C4-2B (cell line): ENCODE results near the gene GLCCI1.

ENCODE experiments used
- H3K27ac ChIP-seq: fragments of 450-650 bp; 2 replicates; pipeline ENCODE4 v1.5.1; 2017
- CTCF ChIP-seq: fragments of 450-650 bp; conservative IDR thresholded peaks from 2 replicates; pipeline ENCODE4 v1.5.1; 2017; ENCODE audit warnings: mild to moderate bottlenecking
- ZFX ChIP-seq: fragments of 450-650 bp; IDR thresholded peaks from 2 replicates; pipeline ENCODE4 v1.6.1; 2017

Gene GLCCI1

GRCh38 chr7:8005279-8005678, 36.7 kb downstream of the GLCCI1 start:
- no peak for TF ChIP-seq ZFX
- TF ChIP-seq CTCF, result no peak
- H3K27ac ChIP-seq, result peak overlapping the region; percentile 39; the same call in 1 of the 2 replicates

- no peak overlapping the region for H3K27ac ChIP-seq
- TF ChIP-seq CTCF (no peak), ZFX (no peak)
Measured at GRCh38 chr7:8014399-8014798, 45.8 kb downstream of the GLCCI1 start.

- no peak overlapping the region for H3K27ac ChIP-seq
Measured at GRCh38 chr7:8015100-8015745, 46.6 kb downstream of the GLCCI1 start.

GRCh38 chr7:8015746-8016120, 47.1 kb downstream of the GLCCI1 start:
- TF ChIP-seq ZFX (no peak), CTCF (no peak)
- H3K27ac ChIP-seq, result no peak overlapping the region

More at GRCh38 chr7:8015100-8015745, 46.6 kb downstream of the GLCCI1 start:
- TF ChIP-seq CTCF (no peak), ZFX (no peak)

- no peak overlapping the region for H3K27ac ChIP-seq
- TF ChIP-seq ZFX, result no peak
- TF ChIP-seq CTCF, result no peak
Measured at GRCh38 chr7:8017423-8017822, 48.8 kb downstream of the GLCCI1 start.

GRCh38 chr7:8018961-8019360, 50.4 kb downstream of the GLCCI1 start:
- no peak for TF ChIP-seq ZFX
- TF ChIP-seq CTCF, result no peak
- H3K27ac ChIP-seq, result no peak overlapping the region

GRCh38 chr7:8022628-8023027, 54.0 kb downstream of the GLCCI1 start:
- no peak overlapping the region for H3K27ac ChIP-seq
- TF ChIP-seq CTCF (no peak), ZFX (no peak)
